WTC11 (cell line): Measurements from ENCODE around the gene LDB2. TPM values are rescaled to one million over a fixed set of nuclear protein-coding genes. Genes with fewer than 3 reads are reported as not detected.
"Not testable (repeated sequence)": the region's sequence is repeated elsewhere in the genome, so short reads cannot be mapped to it uniquely, and the experiment has no call there.

ENCODE experiments used
- ATAC-seq: fragments of 200-7000 bp; cut with Tn5 transposase; 2 replicates; pipeline ENCODE4 v1.10.0; 2021; ENCODE audit warnings: mild to moderate bottlenecking, moderate library complexity
- CTCF ChIA-PET: fragments of 300-600 bp; sonication (Branson Sonifier 250); formaldehyde crosslinking; loops from one replicate; lab custom pipeline; 2021; ENCODE audit warnings: antibody characterized with exemption; lab: Charles Lee
- POLR2A ChIA-PET: fragments of 350-600 bp; sonication (Branson Sonifier 250); formaldehyde crosslinking; loops from one replicate; lab custom pipeline; 2021; ENCODE audit warnings: antibody characterized with exemption; lab: Charles Lee
- DNase-seq: peaks from one replicate; pipeline ENCODE4 v3.0.0; 2021; ENCODE audit warnings: low spot score
- H3K27ac Mint-ChIP-seq: 2 replicates; pipeline ENCODE4 v1.8.0; 2021; ENCODE audit warnings: mixed read lengths
- H3K27me3 Mint-ChIP-seq: 2 replicates; pipeline ENCODE4 v1.8.0; 2021; ENCODE audit warnings: low read depth, mild to moderate bottlenecking, moderate library complexity, mixed read lengths
- H3K36me3 Mint-ChIP-seq: 2 replicates; pipeline ENCODE4 v1.8.0; 2021; ENCODE audit warnings: mixed read lengths
- H3K4me1 Mint-ChIP-seq: 2 replicates; pipeline ENCODE4 v1.8.0; 2022; ENCODE audit warnings: mixed read lengths
- H3K4me3 Mint-ChIP-seq: 2 replicates; pipeline ENCODE4 v1.8.0; 2021; ENCODE audit warnings: mild to moderate bottlenecking, moderate library complexity, mixed read lengths
- H3K9me3 Mint-ChIP-seq: 2 replicates; pipeline ENCODE4 v1.8.0; 2021; ENCODE audit warnings: mixed read lengths
- ATF1 ChIP-seq: sonication (generic); formaldehyde crosslinking; IDR thresholded peaks from 2 replicates; pipeline ENCODE4 v1.8.1; 2023; ENCODE audit warnings: mild to moderate bottlenecking, moderate library complexity, missing genetic modification reagents
- CREB1 ChIP-seq: sonication (generic); formaldehyde crosslinking; IDR thresholded peaks from 2 replicates; pipeline ENCODE4 v1.8.0; 2023; ENCODE audit warnings: mild to moderate bottlenecking, missing genetic modification reagents
- ELF4 ChIP-seq: sonication (generic); formaldehyde crosslinking; IDR thresholded peaks from 2 replicates; pipeline ENCODE4 v1.8.1; 2022; ENCODE audit warnings: low read depth, mild to moderate bottlenecking, moderate library complexity, missing genetic modification reagents
- EMX1 ChIP-seq: fragments of 250-450 bp; sonication (Bioruptor Pico); IDR thresholded peaks from 2 replicates; pipeline ENCODE4 v1.8.0; 2021; ENCODE audit warnings: mild to moderate bottlenecking
- FOXP1 ChIP-seq: sonication (generic); formaldehyde crosslinking; IDR thresholded peaks from 2 replicates; pipeline ENCODE4 v1.8.0; 2022; ENCODE audit warnings: missing genetic modification reagents, mild to moderate bottlenecking, moderate library complexity, borderline replicate concordance
- GABPB1 ChIP-seq: sonication (generic); formaldehyde crosslinking; IDR thresholded peaks from 2 replicates; pipeline ENCODE4 v1.8.1; 2023; ENCODE audit warnings: mild to moderate bottlenecking, missing genetic modification reagents
- GRHL2 ChIP-seq: fragments of 250-450 bp; sonication (Bioruptor Pico); IDR thresholded peaks from 2 replicates; pipeline ENCODE4 v1.8.0; 2022; ENCODE audit warnings: mild to moderate bottlenecking, moderate library complexity; ENCODE audit not compliant: insufficient replicate concordance, severe bottlenecking
- GTF2I ChIP-seq: fragments of 250-450 bp; sonication (Bioruptor Pico); conservative IDR thresholded peaks from 2 replicates; pipeline ENCODE4 v1.4.0; 2021; ENCODE audit warnings: mild to moderate bottlenecking
- IRF2 ChIP-seq: sonication (generic); formaldehyde crosslinking; IDR thresholded peaks from 2 replicates; pipeline ENCODE4 v1.8.0; 2022; ENCODE audit warnings: low read depth, missing genetic modification reagents, borderline replicate concordance
- KAT7 ChIP-seq: sonication (generic); formaldehyde crosslinking; IDR thresholded peaks from 2 replicates; pipeline ENCODE4 v1.8.1; 2023; ENCODE audit warnings: missing genetic modification reagents, mild to moderate bottlenecking, borderline replicate concordance
- NFATC4 ChIP-seq: fragments of 250-450 bp; sonication (Bioruptor Pico); IDR thresholded peaks from 2 replicates; pipeline ENCODE4 v1.9.0; 2021; ENCODE audit warnings: mild to moderate bottlenecking
- NFYB ChIP-seq: sonication (generic); formaldehyde crosslinking; conservative IDR thresholded peaks from 2 replicates; pipeline ENCODE4 v1.8.0; 2022; ENCODE audit warnings: low read depth, missing genetic modification reagents
- NR1H2 ChIP-seq: sonication (generic); formaldehyde crosslinking; IDR thresholded peaks from 2 replicates; pipeline ENCODE4 v1.9.0; 2021; ENCODE audit warnings: mild to moderate bottlenecking, moderate library complexity, missing genetic modification reagents
- PRRX2 ChIP-seq: fragments of 250-450 bp; sonication (Bioruptor Pico); IDR thresholded peaks from 2 replicates; pipeline ENCODE4 v1.8.0; 2021; ENCODE audit warnings: mild to moderate bottlenecking
- SOX15 ChIP-seq: fragments of 250-450 bp; sonication (Bioruptor Pico); IDR thresholded peaks from 2 replicates; pipeline ENCODE4 v1.9.0; 2021; ENCODE audit warnings: mild to moderate bottlenecking
- ZNF121 ChIP-seq: sonication (generic); formaldehyde crosslinking; IDR thresholded peaks from 2 replicates; pipeline ENCODE4 v1.8.0; 2023; ENCODE audit warnings: missing genetic modification reagents
- ZNF263 ChIP-seq: sonication (generic); formaldehyde crosslinking; IDR thresholded peaks from 2 replicates; pipeline ENCODE4 v1.8.1; 2022; ENCODE audit warnings: low read depth, mild to moderate bottlenecking, moderate library complexity, missing genetic modification reagents
- ZNF281 ChIP-seq: sonication (generic); formaldehyde crosslinking; IDR thresholded peaks from 2 replicates; pipeline ENCODE4 v1.8.0; 2023; ENCODE audit warnings: mild to moderate bottlenecking, missing genetic modification reagents
- ZNF396 ChIP-seq: fragments of 250-450 bp; sonication (Bioruptor Pico); IDR thresholded peaks from 2 replicates; pipeline ENCODE4 v1.8.0; 2021; ENCODE audit warnings: mild to moderate bottlenecking, moderate library complexity, borderline replicate concordance
- ZNF416 ChIP-seq: fragments of 250-450 bp; sonication (Bioruptor Pico); IDR thresholded peaks from 2 replicates; pipeline ENCODE4 v1.9.0; 2021; ENCODE audit warnings: mild to moderate bottlenecking, inconsistent platforms
- ZNF423 ChIP-seq: fragments of 250-450 bp; sonication (Bioruptor Pico); IDR thresholded peaks from 2 replicates; pipeline ENCODE4 v2.1.2; 2022; ENCODE audit warnings: mild to moderate bottlenecking, moderate library complexity
- total RNA-seq: library from RNA; stranded (reverse); gene quantifications from 3 replicates; pipeline ENCODE4 v1.2.3, GENCODE V29; 2021
- TF ChIP-seq, protein P1 (sequence below): sonication (generic); formaldehyde crosslinking; IDR thresholded peaks from 2 replicates; pipeline ENCODE4 v1.8.1; 2022; ENCODE audit warnings: mild to moderate bottlenecking, moderate library complexity, missing genetic modification reagents
- TF ChIP-seq, protein P2 (sequence below): sonication (generic); formaldehyde crosslinking; IDR thresholded peaks from 2 replicates; pipeline ENCODE4 v1.8.1; 2022; ENCODE audit warnings: mild to moderate bottlenecking, missing genetic modification reagents, moderate library complexity, borderline replicate concordance
- TF ChIP-seq, protein P3 (sequence below): sonication (generic); formaldehyde crosslinking; IDR thresholded peaks from 2 replicates; pipeline ENCODE4 v1.8.1; 2023; ENCODE audit warnings: mild to moderate bottlenecking, missing genetic modification reagents, moderate library complexity
- TF ChIP-seq, protein P4 (sequence below): sonication (generic); formaldehyde crosslinking; IDR thresholded peaks from 2 replicates; pipeline ENCODE4 v1.8.0; 2022; ENCODE audit warnings: mild to moderate bottlenecking, missing genetic modification reagents
- TF ChIP-seq, protein P5 (sequence below): sonication (generic); formaldehyde crosslinking; IDR thresholded peaks from 2 replicates; pipeline ENCODE4 v1.8.1; 2022; ENCODE audit warnings: low read depth, mild to moderate bottlenecking, moderate library complexity, missing genetic modification reagents, borderline replicate concordance

LDB2 gene
- total RNA-seq, 1 experiment from 2014 or later: 62.4 TPM

DNA sequence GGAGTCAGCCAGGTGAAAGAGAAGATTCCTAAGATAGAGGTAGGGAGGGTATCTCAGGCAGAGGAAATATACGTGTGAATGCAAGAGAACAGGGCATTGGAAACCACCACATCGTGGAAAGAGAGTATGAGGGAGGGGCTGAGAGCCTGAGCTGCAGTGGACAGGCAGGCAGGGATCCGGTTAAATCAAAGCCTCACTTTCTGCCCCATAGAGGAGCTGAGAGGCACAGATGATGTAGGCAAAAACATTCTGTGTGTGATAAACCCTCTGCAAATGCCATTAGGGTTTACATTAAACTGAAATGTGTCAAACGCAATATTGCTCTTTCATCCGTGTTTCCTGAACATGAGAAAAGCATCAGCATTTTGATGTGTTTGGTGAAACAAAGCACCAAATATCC, 374.0 kb downstream of the LDB2 start:
- Mint-ChIP-seq H3K4me1 (peaks cover 5% of the 10 kb centered on the region), H3K9me3 (no peaks in the 10 kb centered on the region), H3K27ac (no peak overlapping the region), H3K27me3 (no peaks in the 10 kb centered on the region), H3K4me3 (no peak overlapping the region), H3K36me3 (no peaks in the 10 kb centered on the region)
- ChIA-PET CTCF (interaction anchor here (1.2 kb wide), 2 partner anchors 58 to 923 kb away, joined by 3 to 4 read pairs; no protein-coding TSS in a partner anchor), POLR2A (no interaction called here)
- ATAC-seq (peak; percentile 50), DNase-seq (no peak)
- TF ChIP-seq ZNF396 (CRISPR knock-in tag) (no peak), ZNF263 (CRISPR knock-in tag) (no peak), IRF2 (CRISPR knock-in tag) (no peak), NFYB (CRISPR knock-in tag) (no peak), CREB1 (no peak), ZNF423 (CRISPR knock-in tag) (no peak), KAT7 (no peak), ATF1 (CRISPR knock-in tag) (no peak), GTF2I (CRISPR knock-in tag) (no peak), SOX15 (no peak), EMX1 (CRISPR knock-in tag) (no peak), GABPB1 (CRISPR knock-in tag) (no peak)
- TF ChIP-seq, protein P1, sequence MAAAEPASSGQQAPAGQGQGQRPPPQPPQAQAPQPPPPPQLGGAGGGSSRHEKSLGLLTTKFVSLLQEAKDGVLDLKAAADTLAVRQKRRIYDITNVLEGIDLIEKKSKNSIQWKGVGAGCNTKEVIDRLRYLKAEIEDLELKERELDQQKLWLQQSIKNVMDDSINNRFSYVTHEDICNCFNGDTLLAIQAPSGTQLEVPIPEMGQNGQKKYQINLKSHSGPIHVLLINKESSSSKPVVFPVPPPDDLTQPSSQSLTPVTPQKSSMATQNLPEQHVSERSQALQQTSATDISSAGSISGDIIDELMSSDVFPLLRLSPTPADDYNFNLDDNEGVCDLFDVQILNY (CRISPR knock-in tag): no peak
- TF ChIP-seq, protein P2, sequence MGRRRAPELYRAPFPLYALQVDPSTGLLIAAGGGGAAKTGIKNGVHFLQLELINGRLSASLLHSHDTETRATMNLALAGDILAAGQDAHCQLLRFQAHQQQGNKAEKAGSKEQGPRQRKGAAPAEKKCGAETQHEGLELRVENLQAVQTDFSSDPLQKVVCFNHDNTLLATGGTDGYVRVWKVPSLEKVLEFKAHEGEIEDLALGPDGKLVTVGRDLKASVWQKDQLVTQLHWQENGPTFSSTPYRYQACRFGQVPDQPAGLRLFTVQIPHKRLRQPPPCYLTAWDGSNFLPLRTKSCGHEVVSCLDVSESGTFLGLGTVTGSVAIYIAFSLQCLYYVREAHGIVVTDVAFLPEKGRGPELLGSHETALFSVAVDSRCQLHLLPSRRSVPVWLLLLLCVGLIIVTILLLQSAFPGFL (CRISPR knock-in tag): no peak

- H3K4me1 Mint-ChIP-seq, ATAC-seq, H3K9me3 Mint-ChIP-seq: not testable (repeated sequence)
Observed at GRCh38 chr4:16523526-16523925, 374.9 kb downstream of the LDB2 start.

GRCh38 chr4:16521156-16521915, 377.1 kb downstream of the LDB2 start:
- ATAC-seq (no peak), DNase-seq (no peak)
- no peak overlapping the region for H3K27ac Mint-ChIP-seq
- no peak overlapping the region for H3K4me3 Mint-ChIP-seq
- ChIA-PET POLR2A (no interaction called here), CTCF (interaction anchor here (1.8 kb wide), 1 partner anchor 61 kb away, joined by 4 read pairs; no protein-coding TSS in a partner anchor)
- no peaks in the 10 kb centered on the region for H3K27me3 Mint-ChIP-seq
- H3K9me3 Mint-ChIP-seq: no peaks in the 10 kb centered on the region
- H3K36me3 Mint-ChIP-seq: no peaks in the 10 kb centered on the region
- H3K4me1 Mint-ChIP-seq: peaks cover 22% of the 10 kb centered on the region
- TF ChIP-seq ZNF281 (no peak), NFATC4 (no peak), NR1H2 (no peak), ZNF121 (CRISPR knock-in tag) (no peak), PRRX2 (CRISPR knock-in tag) (no peak), ELF4 (no peak), FOXP1 (no peak), GRHL2 (CRISPR knock-in tag) (no peak), GABPB1 (CRISPR knock-in tag) (no peak), ZNF416 (no peak)
- TF ChIP-seq, protein P3, sequence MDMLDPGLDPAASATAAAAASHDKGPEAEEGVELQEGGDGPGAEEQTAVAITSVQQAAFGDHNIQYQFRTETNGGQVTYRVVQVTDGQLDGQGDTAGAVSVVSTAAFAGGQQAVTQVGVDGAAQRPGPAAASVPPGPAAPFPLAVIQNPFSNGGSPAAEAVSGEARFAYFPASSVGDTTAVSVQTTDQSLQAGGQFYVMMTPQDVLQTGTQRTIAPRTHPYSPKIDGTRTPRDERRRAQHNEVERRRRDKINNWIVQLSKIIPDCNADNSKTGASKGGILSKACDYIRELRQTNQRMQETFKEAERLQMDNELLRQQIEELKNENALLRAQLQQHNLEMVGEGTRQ (CRISPR knock-in tag): no peak
- TF ChIP-seq, protein P4, sequence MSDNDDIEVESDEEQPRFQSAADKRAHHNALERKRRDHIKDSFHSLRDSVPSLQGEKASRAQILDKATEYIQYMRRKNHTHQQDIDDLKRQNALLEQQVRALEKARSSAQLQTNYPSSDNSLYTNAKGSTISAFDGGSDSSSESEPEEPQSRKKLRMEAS (CRISPR knock-in tag): no peak
- TF ChIP-seq, protein P5, sequence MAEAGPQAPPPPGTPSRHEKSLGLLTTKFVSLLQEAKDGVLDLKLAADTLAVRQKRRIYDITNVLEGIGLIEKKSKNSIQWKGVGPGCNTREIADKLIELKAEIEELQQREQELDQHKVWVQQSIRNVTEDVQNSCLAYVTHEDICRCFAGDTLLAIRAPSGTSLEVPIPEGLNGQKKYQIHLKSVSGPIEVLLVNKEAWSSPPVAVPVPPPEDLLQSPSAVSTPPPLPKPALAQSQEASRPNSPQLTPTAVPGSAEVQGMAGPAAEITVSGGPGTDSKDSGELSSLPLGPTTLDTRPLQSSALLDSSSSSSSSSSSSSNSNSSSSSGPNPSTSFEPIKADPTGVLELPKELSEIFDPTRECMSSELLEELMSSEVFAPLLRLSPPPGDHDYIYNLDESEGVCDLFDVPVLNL (CRISPR knock-in tag): no peak

More at GRCh38 chr4:16523526-16523925, 374.9 kb downstream of the LDB2 start:
- H3K36me3 Mint-ChIP-seq, POLR2A ChIA-PET, H3K4me3 Mint-ChIP-seq, H3K27me3 Mint-ChIP-seq, DNase-seq, CTCF ChIA-PET, H3K27ac Mint-ChIP-seq: not testable (repeated sequence)
